HG02970 (cell line): ENCODE measurements around the gene RNU1-2.
"Not testable (repeated sequence)": the region's sequence is repeated elsewhere in the genome, so short reads cannot be mapped to it uniquely, and the experiment has no call there.

Source experiments
- ATAC-seq: cut with Tn5 transposase; IDR thresholded peaks from one replicate; pipeline ENCODE4 v1.9.1; 2021; ENCODE audit warnings: mild to moderate bottlenecking, moderate library complexity, moderate number of reproducible peaks; ENCODE audit not compliant: unreplicated experiment, low FRiP score

The RNU1-2 gene

DNA sequence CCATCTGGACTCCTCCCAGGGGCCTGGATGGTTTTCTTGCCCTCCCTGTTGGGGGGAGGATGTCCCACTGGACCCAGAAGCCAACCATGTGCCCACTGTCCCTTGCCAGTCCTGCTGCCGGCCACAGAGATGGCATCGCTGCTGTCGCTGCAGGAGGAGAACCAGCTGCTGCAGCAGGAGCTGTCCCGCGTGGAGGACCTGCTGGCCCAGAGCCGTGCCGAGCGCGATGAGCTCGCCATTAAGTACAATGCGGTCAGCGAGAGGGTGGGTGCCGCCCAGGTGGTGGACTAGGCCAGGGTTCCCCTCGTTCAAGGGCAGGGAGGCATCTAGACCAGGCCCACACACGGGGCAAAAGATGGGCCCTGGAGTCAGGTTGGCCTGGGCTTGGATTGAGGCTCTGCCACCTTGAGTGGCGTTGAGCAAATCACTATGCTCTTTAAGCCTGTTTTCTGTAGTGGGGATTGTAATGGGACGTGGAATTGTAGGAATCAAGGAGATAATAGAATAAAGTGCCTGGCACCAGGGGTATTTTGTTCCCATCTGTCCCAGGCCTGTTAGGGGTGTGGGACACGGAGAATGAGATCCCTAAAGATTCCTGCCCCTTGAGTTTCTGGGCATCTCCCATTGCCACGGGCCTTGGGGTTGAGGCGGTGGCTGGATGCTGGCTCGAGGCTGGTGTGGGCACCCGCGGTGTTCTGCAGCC is 28.6 kb downstream of the RNU1-2 start:
- ATAC-seq = no peak

DNA sequence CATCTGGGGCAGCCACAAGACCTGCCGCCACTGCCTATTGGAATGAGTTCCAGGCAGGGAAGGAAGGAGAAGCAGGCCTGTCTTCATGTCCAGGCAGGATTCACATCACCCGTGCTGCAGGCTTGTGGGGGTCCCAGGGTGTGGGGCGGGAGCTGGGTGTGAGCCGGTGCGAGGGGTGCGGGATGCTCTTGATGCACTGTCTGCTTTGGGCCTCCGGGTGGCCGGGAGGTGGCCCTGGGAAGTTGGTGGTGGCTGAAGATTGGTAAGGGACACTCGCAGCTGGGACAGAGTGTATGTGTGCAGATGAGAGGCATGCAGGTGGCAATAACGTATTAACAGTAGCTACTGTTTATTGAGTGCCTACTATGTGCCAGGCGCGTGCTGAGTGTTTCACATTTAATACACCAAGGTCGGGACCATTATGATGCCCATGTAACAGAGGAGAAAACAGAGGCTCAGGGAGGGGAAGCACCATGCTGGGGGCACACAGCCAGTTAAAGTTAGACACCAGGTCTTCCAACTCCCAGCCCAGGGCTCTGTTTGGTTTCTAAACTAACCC is 29.2 kb downstream of the RNU1-2 start:
- ATAC-seq = no peak

DNA sequence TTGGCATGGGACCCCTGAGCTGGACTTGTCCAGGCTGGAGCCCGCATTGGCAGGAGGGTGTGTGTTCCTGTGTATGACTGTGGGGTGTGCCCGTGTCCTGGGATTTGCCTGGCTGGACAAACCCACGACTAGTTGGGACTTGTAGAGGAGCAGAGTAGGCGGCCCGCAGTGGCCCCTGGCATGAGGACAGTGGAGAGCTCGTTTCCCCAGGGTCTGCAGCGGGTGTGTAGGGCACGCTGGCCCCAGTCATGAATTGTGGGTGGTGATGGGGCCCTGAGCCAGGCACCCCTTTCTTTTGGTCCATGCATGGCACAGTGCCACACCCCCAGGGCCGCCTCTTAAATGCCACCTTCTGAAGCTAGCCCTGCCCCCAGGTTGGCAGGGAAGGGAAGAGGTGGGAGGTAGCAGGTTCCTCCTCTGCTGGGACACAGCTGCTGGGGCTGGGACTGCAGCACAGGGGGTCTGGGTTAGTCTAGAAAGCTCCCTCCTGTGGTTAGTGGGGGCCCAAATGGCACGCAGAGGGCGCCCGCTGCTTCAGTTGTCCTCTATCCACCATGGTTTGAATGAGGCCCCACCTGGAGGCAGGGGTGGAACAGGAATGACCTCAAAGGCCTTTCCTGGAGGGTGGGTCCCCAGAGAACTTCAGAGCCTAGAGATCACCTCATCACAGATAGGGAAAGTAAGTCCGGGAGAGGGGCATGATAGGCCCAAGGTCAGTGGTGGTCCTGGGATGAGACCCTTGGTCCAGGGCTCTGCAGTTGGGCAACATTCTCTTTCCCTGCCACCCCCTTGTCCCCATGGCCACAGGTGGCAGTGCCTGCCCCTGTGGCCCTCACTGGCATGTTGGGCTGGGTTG is 30.1 kb downstream of the RNU1-2 start:
- no peak for ATAC-seq

- ATAC-seq = no peak
Observed at GRCh38 chr1:16926491-16927073, 30.8 kb downstream of the RNU1-2 start.

- ATAC-seq = no peak
Observed at GRCh38 chr1:16927256-16927655, 31.5 kb downstream of the RNU1-2 start.

- ATAC-seq = no peak
Observed at GRCh38 chr1:16927711-16928485, 32.1 kb downstream of the RNU1-2 start.

DNA sequence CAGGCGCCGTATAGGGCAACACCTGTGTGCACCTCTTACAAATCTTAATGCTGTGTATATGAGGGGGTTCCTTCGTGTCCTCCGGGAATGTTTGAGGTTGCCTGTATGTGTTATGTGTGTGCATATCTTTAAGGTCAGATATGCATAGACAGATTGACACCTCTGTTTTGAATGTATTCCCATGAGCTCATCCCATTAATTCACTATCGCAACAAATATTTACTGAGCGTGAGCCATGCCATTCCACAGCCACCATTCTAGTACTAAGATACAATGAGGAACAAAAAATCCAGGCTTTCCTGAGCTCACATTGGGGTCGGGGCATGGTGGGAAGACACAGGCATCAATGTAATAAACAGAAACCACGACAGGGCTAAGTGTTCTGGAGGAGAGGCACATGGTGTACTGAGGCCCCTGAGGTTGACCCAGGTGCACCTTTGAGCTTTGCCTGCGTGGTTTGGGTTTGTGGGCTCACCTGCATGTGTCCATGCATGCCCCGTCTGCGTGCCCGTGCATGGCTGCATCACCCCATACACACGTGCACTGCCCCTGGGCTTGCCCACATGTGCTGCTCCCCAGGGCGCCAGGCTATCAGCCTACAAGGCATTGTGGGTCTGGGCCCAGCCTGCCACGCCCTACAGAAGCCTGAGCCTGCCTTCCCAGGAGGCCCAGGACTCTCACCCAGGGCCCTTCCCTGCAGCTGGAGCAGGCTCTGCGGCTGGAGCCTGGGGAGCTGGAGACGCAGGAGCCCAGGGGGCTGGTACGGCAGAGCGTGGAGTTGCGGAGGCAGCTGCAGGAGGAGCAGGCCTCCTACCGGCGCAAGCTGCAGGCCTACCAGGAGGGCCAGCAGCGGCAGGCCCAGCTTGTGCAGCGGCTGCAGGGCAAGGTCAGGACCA is 33.6 kb downstream of the RNU1-2 start:
- not testable (repeated sequence) for ATAC-seq

- ATAC-seq = not testable (repeated sequence)
Observed at GRCh38 chr1:16931206-16931934, 35.6 kb downstream of the RNU1-2 start.

DNA sequence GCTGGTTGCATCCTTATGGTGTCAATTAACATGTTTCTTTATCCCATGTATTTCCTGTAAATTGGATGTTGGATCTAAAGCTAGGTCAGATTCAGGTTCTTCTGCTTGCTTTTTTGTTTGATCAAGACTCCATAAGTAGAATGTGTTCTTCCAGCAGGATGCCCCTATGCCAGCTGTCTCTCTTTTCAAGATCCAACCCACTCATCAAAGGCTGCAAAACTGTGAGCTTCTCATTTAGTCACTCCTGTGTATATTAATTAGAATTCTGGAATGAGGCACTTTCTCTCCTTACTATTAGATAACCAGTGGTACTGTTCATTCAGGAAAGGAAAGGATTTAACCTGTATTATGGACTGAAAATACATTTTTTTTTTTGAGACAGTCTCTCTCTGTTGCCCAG is 38.2 kb downstream of the RNU1-2 start:
- not testable (repeated sequence) for ATAC-seq

- ATAC-seq = not testable (repeated sequence)
Observed at GRCh38 chr1:16936580-16936979, 40.8 kb downstream of the RNU1-2 start.

DNA sequence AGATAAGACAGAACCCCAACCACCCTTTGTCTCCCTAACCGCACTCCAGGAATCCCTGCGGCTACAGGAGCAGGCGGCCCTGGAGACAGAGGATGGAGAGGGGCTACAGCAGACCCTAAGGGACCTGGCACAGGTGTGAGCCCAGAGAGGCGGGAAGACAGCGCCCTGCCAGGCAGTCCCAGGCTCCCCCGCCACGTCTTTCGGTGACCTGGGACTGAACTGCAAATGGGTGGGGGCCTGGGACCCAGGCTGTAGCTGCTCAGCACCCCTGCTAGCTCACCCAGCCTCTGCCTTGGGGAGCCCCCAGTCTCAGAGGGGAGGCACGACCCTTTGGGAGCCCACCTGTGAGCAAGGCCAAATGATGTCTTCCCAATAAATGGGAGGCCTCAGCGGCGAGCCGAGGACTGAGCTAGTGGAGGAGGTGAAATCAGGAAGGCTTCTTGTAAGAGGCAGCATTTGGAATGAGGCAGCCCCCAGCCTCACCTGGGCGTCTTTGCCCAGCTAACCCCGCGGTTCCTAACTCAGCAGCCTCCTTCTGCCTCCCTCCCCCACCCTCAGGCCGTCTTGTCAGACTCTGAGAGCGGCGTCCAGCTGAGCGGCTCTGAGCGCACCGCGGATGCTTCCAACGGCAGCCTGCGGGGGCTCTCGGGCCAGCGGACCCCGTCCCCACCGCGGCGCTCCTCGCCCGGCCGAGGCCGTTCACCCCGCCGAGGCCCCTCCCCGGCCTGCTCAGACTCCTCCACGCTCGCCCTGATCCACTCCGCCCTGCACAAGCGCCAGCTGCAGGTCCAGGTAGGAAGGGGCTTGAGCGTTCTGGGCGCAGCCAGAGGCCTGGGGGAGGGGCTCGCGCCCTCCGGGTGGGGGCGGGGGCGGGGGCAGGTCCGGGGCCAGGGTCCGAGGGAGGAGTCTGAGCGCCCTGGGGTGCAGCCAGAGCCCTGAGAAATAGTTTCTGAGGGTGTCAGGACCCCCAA is 42.9 kb downstream of the RNU1-2 start:
- ATAC-seq = no peak

DNA sequence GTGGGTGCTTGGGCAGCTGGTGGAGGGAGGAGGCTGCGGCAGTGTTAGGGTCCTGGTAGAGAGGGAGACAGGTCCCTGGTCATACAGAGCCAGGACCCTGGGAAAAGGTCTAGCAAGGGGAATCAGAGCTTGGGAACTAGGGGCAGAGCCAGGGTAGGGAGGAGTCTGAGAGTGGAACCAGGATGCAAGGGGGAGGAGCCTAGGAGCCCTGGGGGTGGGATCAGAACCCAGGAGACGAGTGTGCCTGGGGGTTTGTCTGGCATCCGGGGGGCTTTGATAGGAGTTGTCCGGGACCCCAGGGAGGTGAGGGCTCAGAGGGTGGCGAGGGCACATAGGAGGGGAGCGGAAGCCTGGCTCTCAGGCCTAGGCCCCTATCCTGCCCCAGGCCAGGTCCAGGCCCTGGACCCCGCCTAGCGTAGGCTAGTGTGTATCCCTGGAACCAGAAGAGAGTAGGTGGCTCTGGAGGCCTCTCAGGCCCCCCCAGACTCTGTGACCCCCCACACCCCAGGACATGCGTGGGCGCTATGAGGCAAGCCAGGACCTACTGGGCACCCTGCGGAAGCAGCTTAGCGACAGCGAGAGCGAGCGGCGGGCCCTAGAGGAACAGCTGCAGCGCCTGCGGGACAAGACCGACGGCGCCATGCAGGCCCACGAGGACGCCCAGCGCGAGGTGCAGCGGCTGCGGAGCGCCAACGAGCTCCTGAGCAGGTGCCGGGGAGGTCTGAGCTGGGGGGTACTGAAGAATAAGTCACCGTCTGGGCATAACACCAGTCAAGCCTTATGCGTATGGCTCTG is 43.8 kb downstream of the RNU1-2 start:
- not testable (repeated sequence) for ATAC-seq

GRCh38 chr1:16944038-16944437 is 48.3 kb downstream of the RNU1-2 start:
- ATAC-seq = no peak

- ATAC-seq = not testable (repeated sequence)
Observed at GRCh38 chr1:16945512-16945911, 49.7 kb downstream of the RNU1-2 start.
